ENCODE measurements around the gene TRIM8.

The TRIM8 gene

DNA sequence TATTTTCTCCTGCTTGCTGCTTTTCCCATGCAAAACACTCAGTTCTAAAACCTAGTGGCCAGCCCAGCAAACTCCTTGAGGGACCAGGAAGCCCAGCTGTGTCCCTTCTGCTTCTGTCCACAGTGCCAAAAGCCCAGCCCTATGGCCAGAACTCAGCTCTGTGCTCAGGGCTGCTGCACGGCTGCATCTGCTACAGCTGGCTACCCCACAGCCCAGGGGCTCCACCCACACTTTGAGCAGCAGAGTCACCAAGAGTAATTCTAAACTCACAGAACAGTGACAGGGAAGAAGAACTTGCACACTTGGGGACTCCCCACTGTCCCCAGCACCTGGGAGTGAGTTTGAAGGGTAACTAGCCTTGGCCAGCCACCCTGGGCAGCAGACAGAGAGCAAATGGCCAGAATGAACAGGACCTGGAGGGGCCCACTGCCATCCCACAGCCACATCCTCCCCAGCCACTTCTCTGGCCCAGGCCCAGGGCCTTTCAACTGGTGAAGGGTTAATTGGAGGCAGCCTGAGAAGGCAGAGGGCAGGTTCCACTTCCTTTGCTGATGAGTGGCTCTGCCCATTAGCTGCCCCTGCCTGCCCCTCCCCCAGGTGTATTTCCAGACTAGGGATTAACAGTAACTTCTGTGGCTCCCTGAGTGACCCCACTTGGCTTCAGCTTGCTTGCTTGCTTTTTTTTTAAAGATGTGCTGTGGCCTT, 28.1 kb upstream of the TRIM8 start:
- DNase-seq = no peak

DNA sequence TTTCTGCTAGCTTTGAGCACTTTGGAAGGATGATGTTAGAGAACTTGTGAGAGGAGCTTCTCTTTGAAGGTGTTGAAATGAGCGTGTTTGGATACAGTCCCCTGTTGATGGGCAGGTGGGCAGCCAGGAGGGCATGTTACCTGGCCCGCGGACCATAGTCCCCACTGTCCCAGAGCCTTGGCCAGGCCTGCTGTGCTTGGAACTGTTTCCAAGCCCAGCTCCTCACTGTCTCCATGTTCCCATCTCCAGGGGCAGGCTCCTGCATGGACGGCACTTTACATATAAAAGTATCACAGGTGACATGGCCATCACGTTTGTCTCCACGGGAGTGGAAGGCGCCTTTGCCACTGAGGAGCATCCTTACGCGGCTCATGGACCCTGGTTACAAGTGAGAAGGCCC, 27.2 kb upstream of the TRIM8 start:
- DNase-seq = no peak

DNA sequence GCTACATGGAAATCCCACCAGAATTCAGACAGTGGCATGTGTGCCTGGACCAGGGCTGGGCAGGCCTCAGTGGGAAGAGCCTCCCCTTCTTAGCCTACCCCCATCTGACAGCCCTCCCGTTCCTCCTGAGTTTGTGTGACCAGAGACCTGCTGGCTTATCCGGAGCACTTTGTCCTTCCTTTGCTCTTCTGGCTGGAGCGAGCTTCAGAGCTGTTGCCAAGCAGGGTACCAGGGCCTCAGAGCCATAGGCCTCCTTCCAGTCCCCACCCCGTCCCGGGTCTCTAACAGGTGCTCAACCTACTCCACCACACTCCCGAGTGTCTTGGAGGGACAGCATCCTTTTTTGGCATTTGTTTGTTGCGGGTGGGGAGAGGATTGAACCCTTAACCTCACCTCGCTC, 26.5 kb upstream of the TRIM8 start:
- DNase-seq = no peak

DNA sequence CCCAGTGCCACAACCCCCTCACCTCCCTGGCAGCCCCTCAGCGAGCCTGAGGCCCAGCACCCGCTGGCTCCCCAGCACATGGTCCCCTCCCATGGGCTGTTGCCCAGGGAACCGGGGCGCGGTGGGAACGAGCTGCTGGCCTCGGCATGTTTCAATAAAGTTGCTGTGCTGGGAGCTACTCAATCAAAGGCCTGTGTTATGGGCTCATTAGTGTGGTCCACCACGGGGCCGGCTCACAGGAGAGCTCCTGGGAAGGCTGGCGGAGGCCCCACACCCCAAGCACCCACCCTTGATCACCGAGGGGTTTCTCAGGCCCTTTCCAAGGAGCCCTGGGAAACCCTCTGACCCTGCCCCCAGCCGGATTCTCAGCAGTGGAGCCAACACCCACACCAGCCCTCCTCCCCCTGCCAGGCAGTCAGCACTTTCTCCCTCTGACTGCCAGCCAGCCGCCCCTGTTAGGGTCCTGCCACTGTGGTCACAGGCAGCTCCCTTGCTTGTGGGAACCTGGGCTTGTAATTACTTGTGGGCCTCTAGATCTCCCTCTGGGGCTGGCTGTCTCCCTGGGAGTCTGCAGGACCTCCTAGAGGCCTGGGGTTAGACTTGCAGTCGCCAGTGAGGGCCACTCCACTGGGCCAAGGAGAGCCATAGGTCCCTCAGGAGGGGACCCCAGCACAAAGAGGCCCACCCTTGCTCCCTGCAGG, 24.8 kb upstream of the TRIM8 start:
- DNase-seq = no peak

DNA sequence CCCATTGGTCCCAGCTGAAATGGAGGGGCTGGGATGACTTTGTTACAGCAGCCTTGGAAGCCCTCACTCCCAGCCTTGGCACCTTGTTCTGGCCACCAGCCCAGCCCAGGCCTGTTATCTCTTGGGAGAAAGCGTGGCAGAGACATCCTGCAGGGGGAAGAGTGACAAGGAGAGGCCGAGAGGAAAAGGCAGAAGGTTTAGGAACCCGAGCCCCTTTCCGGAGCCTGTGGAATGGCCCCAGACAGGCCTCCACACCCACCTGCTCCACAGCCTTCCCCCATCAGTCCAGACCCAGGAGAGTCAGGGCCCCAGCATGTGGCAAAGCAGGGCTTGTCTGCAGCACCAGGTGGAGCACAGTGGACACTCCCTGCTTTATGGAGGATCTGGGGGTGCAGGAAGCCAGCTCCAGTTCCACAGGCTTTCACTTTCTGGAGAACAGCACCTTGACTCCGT, 24.1 kb upstream of the TRIM8 start:
- no peak for DNase-seq

DNA sequence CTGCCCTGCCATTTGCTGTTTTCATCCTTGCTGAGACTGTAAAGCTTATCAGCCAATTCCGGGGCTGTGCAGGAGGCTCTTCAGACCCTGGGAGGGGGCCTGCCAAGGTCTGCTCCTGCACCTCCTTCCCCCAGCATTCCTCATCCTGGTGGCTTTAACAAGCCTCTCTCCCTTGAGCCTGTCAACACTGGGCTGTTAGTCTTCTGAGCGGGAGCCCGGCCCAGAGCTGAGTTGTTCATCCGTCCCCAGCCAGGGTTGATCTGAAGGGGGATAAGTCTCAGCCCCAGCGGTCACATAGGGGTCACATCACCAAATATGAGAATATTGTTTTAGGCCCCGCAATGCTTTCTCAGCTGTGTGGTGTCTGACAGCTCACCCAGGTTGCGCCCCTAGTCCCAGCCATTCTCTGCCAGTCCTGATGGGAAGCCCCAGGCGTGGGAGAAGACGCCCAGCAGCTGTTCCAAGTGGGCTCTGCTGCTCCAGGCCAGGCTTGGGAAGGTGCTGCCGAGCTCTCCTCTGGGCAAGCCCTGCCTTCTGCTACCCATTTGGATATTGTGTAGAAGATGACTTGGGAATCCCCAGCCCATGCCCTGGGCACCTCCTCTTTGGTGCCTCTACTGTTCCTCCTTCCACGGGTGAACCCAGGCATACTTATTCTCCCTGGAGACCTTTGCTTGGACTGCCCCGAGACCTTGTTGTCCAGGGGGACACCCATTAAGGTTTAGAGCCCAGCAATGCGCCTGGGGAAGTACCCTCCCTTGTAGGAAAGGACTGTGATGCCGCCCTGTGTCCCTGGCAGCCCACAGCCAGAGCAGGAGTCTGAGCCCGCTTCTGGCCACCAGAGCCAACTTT, 23.5 kb upstream of the TRIM8 start:
- DNase-seq = no peak

DNA sequence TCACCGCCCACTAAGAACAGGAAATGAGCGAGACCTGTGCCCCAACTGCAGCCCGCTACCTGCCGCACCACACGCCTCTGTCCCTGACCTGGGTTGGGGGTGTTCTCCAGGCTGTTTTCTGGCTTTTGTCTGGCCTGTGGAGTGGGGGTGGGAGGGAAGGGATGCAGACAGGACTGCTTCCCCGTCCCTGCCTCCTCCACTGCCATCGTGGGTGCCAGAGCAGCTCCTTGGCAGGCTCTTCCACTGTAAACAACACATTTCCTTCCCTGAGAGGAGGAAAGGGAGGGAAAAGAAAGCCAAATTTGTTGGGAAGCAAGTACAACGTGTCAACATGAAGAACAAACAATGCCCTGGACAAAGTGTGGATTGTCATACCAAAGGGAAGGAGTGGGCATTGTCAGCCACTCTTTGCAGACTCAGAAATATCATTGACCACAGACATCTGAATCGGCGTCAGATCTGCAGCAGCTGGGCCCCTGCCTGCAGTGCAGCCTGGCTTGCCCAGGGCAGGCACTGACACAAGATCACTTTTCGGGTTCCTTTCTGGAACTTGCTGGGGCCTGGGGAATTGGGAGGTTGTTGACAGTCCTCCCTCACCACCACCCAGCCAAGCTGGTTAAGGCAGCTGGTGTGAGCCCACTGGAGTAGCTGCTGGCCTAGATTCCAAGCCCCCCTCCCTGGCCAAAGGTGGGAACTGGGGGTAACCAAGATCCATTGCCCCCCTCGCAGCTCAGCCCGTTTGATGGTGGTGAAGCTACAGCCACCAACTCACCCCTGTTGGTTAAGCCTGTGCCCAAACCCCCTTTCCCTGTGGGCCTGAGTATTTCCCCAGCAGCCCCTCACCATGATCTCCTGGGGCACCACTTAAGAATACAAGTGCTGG, 22.6 kb upstream of the TRIM8 start:
- no peak for DNase-seq

DNA sequence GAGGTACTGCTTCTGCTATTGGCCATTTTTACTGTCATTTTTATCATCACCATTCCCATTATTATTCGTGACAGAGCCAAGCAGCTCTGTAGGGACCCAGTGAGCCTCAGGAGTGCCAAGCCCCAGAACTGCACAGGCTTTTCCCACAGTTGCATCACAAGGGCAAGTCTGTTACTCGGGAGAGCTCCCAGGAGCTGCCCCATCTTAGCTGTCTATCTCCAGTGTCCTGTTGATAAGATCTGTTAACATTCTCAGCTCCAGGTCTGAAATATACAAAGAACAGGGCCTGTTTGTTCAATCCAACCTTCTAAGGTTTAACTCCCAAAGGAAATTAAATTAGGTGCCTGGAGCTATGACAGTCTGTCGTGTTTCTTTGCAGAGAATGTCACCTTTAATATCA, 20.2 kb upstream of the TRIM8 start:
- DNase-seq = no peak

DNA sequence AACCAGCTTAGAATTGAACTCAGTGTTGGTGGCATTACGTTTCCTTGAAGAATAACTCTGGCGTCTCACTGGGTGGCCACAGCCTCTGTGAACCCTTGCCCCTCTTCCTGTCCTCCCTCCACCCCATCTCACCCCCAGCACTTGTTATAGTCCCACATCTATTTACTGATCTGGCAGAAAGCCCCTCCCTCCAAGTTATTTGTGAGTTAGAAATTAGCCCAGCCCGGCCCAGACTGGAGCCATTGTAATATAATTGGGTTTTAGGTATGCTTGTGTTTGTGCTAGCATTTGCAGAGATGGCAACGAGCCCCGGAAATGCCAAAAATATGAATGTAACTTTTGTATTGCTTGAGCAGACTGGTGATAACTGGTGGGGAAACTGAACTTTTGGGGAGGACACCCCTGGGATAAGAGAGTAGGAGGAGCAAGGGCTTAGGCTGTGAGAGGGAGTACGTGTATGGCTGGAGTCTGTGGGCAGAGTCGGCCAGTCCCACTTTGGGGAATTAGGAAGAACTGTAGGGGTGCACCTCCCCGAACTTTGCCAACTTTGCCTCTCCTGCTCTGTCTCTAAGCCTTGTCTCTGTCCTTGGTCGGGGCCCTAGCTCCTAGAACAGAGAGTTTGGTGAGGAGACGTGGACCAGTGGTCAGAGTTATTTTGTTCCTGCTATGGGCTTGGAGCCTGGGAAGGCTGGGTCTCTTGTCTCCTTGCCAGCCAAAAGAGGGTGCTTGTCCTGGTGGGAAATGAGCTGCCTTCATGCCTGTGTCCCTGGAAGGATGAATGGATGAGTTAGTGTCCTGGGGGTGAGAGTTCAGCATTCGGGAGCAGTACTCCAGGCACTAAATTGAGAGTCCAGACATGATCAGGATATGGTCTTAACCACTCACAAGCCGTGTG, 19.3 kb upstream of the TRIM8 start:
- no peak for DNase-seq

DNA sequence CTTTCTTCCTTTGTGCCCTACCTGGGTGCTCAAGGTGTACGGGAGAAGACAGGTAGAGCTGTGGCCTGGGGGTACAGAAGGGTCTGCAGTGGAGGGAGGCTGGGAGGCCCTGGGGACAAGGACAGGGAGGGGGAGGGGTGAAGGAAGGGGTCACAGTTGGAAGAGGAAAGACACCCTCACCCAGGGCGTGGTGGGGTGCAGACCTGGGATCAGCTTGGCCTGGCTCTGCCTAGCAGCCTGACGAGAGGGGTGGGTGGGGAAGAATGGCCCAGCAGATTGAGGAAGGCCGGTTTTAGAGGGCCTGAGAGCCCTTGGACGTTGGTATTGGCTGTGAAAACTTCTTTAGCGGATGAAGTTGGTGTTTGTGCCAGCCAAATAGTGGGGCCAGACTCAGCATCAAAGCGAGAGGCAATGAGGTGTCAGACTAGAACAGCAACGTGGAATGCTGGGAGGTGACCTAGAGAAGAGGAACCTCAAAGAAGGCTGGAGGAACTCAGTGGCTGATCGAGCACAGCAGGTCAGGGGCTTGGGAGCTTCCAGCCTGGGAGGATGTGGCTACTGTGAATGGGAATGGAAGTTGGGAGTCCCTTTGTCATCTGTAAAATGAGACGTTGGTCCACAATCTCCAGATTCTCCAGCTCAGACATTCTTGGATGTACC, 18.1 kb upstream of the TRIM8 start:
- no peak for DNase-seq

DNA sequence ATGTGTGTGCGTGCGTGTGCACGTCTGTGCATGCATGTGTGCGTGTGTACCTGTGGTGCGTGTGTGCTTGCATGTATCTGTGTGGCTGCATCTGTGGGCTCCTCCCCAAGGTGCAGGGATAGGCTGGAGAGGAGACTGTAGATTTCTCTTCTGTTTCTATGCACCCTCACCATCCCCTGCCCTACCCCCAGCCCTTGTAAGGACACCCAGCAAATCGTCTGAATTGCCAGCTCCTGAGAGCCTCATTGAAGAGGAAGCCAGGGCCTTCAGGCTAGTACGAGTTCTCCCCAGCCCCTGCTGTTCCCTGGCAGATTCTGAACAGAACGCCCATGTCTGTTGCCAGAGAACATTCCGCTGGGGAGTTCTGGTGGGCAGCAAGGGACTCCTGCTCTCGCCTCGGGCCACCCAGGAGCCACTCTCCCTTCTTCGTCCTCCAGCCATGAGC, 17.0 kb upstream of the TRIM8 start:
- DNase-seq = no peak

DNA sequence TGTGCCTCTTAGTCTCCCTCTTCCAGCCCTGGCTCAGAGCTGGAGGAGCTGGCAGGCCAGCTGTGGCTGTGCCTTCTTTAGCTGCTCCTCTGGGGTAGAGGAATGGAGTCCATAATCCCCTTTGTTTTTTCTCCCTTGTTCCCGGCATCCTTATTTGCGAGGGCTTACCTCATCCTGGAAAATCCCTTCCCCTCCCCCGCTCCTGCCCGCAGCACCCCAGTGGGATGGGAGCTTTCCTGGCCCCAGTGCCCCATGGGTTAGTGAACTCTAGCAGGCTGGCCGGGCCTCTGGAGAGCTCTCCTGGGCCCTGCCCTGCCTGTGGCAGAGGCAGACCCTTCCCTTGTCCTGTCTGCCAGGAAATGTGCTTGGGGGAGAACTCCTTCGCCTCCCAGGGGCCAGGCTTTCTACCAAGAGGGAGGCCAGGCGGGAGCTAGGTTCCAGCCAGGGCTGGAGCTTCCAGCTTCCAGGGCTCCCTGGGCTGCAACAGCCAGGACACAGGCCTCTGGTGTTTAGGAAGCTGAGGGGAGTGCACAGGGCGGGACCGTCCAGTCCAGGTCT, 16.5 kb upstream of the TRIM8 start:
- peak; percentile 78 for DNase-seq

DNA sequence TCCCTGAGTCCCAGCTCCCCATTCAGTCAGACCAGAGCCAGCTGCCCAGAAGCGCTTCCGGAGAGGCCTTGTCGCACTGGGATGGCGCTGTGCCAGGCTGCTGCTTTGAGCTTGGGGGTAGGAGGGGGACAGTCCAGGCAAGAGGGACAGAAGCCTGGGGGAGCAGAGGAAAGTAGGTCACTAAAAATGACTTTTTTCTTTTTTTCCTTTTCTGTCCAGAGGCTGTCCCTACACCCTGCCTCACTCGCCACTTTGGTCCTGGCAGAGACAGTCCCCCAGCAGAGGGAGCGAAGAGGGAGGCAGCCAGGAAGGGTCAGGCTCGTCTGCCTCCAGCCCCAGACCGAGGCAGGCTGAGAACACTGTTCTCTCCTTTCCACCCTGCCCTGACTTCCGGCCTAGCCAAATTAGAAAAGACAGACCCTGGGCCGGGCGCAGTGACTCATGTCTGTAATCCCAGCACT, 15.8 kb upstream of the TRIM8 start:
- DNase-seq = no peak

DNA sequence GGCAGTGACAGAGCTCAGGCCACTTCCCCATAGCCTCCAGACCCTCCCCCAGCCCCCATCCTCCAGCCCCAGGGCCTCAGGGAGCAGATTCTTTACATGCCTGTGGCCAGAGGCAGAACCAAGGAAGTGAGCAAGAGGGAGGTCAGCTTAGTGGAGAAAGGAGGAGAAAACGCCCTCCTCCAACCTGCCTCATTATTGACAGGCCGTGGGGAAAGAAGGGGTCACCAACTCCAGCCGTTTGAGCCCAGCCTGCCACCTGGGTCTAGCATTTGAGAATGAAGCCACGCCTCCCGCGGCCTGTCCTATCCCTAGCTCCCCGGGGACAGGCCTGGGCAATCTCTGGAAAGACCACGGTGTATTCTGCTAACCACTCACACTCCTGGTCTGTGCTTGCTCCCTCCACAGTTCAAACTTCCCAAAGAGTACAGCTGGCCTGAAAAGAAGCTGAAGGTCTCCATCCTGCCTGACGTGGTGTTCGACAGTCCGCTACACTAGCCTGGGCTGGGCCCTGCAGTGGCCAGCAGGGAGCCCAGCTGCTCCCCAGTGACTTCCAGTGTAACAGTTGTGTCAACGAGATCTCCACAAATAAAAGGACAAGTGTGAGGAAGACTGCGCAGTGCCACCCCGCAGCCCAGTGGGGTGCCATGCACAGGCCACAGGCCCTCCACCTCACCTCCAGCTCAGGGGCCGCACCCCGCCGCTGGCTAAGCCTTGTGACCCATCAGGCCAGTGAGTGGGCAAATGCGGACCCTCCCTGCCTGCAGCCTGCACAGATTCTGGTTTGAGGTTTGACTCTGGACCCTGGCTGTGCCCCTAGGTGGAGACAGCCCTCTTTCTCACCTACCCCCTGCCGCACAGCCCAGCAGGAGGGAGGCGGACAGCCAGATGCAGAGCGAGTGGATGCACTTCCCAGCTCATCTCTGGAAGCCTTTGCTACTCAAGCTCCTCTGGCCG, 14.3 kb upstream of the TRIM8 start:
- peak; percentile 94 for DNase-seq

DNA sequence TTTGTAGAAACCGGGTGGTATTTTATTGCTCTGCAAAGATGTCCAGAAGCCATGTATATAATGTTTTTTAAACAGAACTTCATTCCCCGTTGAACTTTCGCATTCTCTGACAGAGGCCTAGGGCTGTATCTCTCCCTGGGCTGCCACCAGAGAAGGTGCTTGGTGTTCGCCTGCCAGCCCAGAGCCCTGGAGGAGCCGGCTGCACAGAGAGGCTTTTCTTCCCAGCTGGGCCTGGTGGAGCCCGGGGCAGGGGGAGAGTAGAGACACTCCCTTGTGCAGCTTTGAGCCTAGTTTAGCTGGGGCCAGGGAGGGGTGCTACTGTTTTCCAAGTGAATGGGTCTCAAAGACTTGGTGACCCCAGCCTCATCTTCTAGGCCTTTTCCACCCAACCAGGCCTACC, 13.6 kb upstream of the TRIM8 start:
- no peak for DNase-seq

DNA sequence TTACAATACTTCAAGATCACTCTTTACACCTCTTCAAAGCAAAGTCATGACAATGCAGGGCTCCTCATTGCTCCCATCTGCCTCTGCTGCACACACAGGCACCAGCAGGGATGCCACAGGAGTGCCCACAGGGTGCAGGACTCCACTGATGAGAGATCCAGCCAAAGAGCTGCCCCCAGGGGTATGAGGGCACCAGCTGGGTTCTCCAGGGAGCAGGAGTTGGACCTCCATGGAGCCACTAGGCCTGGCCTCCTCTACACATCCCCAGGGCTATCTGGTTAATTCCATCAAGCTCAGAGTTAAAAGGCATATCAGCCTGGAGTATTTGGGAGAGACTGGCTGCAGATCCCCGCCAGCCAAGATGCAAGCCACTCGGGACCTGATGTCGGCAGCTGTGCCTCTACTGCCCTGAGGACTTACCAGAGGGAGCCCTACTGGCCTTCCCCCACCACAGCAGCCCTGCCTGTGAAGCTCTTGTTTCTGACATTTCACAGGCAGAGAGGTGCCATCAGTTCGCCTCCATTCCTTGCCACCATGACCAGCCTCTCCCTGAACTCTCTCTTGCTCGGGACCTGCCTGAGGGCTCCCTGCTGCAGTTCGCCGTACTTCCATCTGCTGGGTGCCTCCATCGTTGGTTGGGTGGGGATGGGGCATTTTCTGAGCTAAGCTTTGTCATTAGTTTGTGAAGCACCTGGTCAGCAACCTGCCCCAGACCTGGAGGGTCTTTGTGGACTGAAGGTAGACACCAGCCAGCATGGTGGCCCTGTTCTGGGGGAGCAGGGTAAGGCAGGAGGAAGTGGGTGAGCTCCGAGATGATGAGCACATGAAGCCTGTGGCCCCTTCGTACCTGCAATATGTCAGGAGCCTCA, 12.5 kb upstream of the TRIM8 start:
- DNase-seq = no peak

DNA sequence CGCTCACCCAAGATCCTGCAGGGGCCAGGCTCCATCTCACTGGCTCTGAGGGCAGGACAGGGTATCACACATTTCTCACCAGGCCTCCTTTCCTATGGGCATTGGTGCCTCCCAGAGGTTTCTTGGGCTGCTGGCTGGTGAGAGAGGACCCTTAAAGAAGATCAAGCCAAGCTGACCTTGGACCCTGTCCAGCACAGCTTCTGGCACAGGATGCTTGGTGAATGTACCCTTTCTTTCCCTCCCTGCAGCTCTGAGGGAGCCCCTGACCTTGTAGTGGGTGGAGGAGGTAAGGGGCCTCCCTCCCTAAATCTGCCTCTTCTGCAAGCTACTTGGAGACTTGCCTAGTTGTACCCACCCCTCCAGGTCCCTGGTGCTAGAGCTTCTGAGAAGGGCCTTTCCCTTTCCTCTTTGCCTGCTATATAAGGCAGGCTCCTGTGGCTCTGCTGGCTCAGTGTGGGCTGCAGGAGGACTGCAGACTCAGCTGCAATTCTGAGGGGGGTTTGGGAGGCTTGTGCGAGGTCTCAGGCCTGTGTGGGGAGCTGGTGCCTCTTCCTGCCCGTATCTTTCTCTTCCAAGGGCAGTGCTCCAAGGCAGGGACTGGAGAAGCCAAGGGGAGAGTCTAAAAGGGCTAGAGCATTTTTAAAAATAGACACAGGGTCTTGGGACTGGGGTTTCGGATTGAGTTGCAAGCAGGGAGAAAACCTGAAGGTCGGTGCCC, 11.7 kb upstream of the TRIM8 start:
- peak; percentile 68 for DNase-seq
